ENCODE data around the gene KIZ. TPM values are rescaled to one million over a fixed set of nuclear protein-coding genes. Genes with fewer than 3 reads are reported as not detected.
"Not testable (repeated sequence)": the region's sequence is repeated elsewhere in the genome, so short reads cannot be mapped to it uniquely, and the experiment has no call there.

The KIZ gene
- total RNA-seq, 1 experiment from 2014 or later = 31.8 TPM

DNA sequence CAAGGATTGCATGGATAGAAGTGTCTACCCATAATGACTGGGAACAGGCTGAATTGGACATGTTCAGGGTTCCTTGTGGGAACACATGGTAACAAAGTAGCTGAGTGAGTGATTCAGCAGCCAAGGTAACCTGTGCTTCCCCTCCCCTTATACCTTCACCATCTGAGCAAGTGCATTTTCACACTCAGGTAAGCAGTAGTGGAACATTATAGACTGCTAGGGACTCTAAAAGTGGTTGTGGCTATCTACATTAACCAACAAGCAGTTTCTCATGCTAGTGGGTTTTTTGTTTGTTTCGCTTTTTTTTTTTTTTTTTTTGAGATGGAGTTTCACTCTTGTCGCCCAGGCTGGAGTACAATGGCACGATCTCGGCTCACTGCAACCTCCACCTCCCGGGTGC, 41.4 kb downstream of the KIZ start:
- no TSS peak for BruUV-seq (replicated peaks)
- no peak for DNase-seq
- H3K27ac Mint-ChIP-seq (ENCODE audit: unreplicated experiment) = no peak overlapping the region
- Histone ChIP-seq H3K27me3 (replicated peaks; ENCODE audit: control insufficient read depth, insufficient read depth, low read length) (no peaks in the 10 kb centered on the region), H3K4me1 (no peaks in the 10 kb centered on the region), H3K36me3 (ENCODE audit: control insufficient read depth, insufficient read depth, low read length) (no peaks in the 10 kb centered on the region), H3K9me3 (no peaks in the 10 kb centered on the region), H3K4me3 (ENCODE audit: low read depth, low read length) (no peak overlapping the region)
- no peaks in the 10 kb centered on the region for H3K9me3 Mint-ChIP-seq (ENCODE audit: unreplicated experiment)
- intact Hi-C loops (cut with micrococcal nuclease; ENCODE audit: unreplicated experiment) = no loop called here
- POLR2A ChIA-PET = no interaction called here
- H3K36me3 Mint-ChIP-seq (ENCODE audit: insufficient read depth, unreplicated experiment) = no peaks in the 10 kb centered on the region
- TF ChIP-seq, protein P1, sequence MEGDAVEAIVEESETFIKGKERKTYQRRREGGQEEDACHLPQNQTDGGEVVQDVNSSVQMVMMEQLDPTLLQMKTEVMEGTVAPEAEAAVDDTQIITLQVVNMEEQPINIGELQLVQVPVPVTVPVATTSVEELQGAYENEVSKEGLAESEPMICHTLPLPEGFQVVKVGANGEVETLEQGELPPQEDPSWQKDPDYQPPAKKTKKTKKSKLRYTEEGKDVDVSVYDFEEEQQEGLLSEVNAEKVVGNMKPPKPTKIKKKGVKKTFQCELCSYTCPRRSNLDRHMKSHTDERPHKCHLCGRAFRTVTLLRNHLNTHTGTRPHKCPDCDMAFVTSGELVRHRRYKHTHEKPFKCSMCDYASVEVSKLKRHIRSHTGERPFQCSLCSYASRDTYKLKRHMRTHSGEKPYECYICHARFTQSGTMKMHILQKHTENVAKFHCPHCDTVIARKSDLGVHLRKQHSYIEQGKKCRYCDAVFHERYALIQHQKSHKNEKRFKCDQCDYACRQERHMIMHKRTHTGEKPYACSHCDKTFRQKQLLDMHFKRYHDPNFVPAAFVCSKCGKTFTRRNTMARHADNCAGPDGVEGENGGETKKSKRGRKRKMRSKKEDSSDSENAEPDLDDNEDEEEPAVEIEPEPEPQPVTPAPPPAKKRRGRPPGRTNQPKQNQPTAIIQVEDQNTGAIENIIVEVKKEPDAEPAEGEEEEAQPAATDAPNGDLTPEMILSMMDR (IDR thresholded peaks at IDR 0.05; ENCODE audit: insufficient read depth in 1 of 2, low read depth in 1 of 2, low read length in 1 of 2, severe bottlenecking in 1 of 2, unreplicated experiment in 1 of 2) = no peak
- H3K4me3 Mint-ChIP-seq (ENCODE audit: unreplicated experiment) = no peak overlapping the region
- no peaks in the 10 kb centered on the region for H3K27me3 Mint-ChIP-seq (ENCODE audit: insufficient read depth, unreplicated experiment)
- CTCF ChIA-PET = no interaction called here
- no peaks in the 10 kb centered on the region for H3K4me1 Mint-ChIP-seq (ENCODE audit: low read depth, unreplicated experiment)

DNA sequence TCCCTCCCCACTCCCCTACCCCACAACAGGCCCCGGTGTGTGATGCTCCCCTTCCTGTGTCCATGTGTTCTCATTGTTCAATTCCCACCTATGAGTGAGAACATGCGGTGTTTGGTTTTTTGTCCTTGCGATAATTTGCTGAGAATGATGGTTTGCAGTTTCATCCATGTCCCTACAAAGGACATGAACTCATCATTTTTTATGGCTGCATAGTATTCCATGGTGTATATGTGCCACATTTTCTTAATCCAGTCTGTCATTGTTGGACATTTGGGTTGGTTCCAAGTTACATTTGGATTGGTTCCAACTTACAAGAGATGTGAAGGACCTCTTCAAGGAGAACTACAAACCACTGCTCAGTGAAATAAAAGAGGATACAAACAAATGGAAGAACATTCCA, 42.2 kb downstream of the KIZ start:
- H3K9me3 Mint-ChIP-seq (ENCODE audit: unreplicated experiment); H3K36me3 Mint-ChIP-seq (ENCODE audit: insufficient read depth, unreplicated experiment); H3K27ac Mint-ChIP-seq (ENCODE audit: unreplicated experiment); intact Hi-C loops (cut with micrococcal nuclease; ENCODE audit: unreplicated experiment); H3K9me3 ChIP-seq; H3K27me3 ChIP-seq (replicated peaks; ENCODE audit: control insufficient read depth, insufficient read depth, low read length); H3K4me1 Mint-ChIP-seq (ENCODE audit: low read depth, unreplicated experiment); H3K4me1 ChIP-seq; H3K4me3 Mint-ChIP-seq (ENCODE audit: unreplicated experiment); BruUV-seq (replicated peaks); CTCF ChIA-PET; H3K36me3 ChIP-seq (ENCODE audit: control insufficient read depth, insufficient read depth, low read length); H3K4me3 ChIP-seq (ENCODE audit: low read depth, low read length); DNase-seq; POLR2A ChIA-PET; H3K27me3 Mint-ChIP-seq (ENCODE audit: insufficient read depth, unreplicated experiment): not testable (repeated sequence)

DNA sequence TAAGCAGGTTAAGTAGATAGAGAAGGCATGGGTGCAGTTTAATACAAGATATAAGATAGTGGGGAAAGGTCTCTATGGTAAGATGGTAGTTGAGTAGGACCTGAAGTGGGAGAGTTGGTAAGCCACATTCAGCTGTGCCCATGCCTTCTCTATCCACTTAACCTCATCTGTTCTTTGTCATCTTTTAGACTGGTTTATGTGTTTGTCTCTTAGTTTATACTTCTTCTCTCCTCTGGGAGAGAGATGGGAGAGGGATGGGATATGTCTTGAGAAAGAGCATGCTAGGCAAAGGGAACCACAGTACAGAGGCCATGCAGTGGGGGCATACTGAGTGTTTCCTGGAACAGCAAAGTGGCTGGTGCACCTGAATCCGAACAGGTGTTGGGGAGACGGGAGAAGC, 46.7 kb downstream of the KIZ start:
- BruUV-seq (replicated peaks) = no TSS peak
- Histone ChIP-seq H3K36me3 (ENCODE audit: control insufficient read depth, insufficient read depth, low read length) (no peaks in the 10 kb centered on the region), H3K4me3 (ENCODE audit: low read depth, low read length) (no peak overlapping the region), H3K9me3 (peaks cover 4% of the 10 kb centered on the region; the same call in 1 of the 2 replicates), H3K4me1 (no peaks in the 10 kb centered on the region), H3K27me3 (replicated peaks; ENCODE audit: control insufficient read depth, insufficient read depth, low read length) (no peaks in the 10 kb centered on the region)
- CTCF ChIA-PET = no interaction called here
- POLR2A ChIA-PET = no interaction called here
- H3K36me3 Mint-ChIP-seq (ENCODE audit: insufficient read depth, unreplicated experiment) = no peaks in the 10 kb centered on the region
- H3K4me3 Mint-ChIP-seq (ENCODE audit: unreplicated experiment) = no peak overlapping the region
- H3K27me3 Mint-ChIP-seq (ENCODE audit: insufficient read depth, unreplicated experiment) = no peaks in the 10 kb centered on the region
- intact Hi-C loops (cut with micrococcal nuclease; ENCODE audit: unreplicated experiment) = no loop called here
- H3K9me3 Mint-ChIP-seq (ENCODE audit: unreplicated experiment) = no peaks in the 10 kb centered on the region
- DNase-seq = no peak
- TF ChIP-seq, protein P1 (IDR thresholded peaks at IDR 0.05; ENCODE audit: insufficient read depth in 1 of 2, low read depth in 1 of 2, low read length in 1 of 2, severe bottlenecking in 1 of 2, unreplicated experiment in 1 of 2) = no peak
- peaks cover 12% of the 10 kb centered on the region for H3K4me1 Mint-ChIP-seq (ENCODE audit: low read depth, unreplicated experiment)
- no peak overlapping the region for H3K27ac Mint-ChIP-seq (ENCODE audit: unreplicated experiment)

DNA sequence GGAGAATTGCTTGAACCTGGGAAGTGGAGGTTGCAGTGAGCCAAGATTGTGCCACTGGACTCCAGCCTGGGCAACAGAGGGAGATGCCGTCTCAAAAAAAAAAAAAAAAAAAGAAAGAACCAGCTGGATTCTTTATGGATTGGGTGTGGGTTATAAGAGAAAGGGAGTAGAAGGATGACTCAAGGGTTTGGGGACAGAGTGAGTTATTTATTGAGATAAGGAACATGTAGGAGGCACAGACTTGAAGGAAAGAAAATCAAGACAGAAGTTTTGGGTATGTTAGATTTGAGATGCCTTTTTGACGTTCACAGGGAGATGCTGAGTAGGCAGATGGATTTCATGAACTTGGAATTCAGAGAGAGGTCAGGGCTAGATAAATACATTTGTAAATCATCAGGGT, 47.6 kb downstream of the KIZ start:
- CTCF ChIA-PET = no interaction called here
- Histone ChIP-seq H3K4me1 (no peaks in the 10 kb centered on the region), H3K9me3 (peaks cover 9% of the 10 kb centered on the region; the same call in 1 of the 2 replicates), H3K36me3 (ENCODE audit: control insufficient read depth, insufficient read depth, low read length) (no peaks in the 10 kb centered on the region), H3K27me3 (replicated peaks; ENCODE audit: control insufficient read depth, insufficient read depth, low read length) (no peaks in the 10 kb centered on the region), H3K4me3 (ENCODE audit: low read depth, low read length) (no peak overlapping the region)
- H3K27me3 Mint-ChIP-seq (ENCODE audit: insufficient read depth, unreplicated experiment) = no peaks in the 10 kb centered on the region
- intact Hi-C loops (cut with micrococcal nuclease; ENCODE audit: unreplicated experiment) = no loop called here
- H3K4me1 Mint-ChIP-seq (ENCODE audit: low read depth, unreplicated experiment) = peaks cover 12% of the 10 kb centered on the region
- BruUV-seq (replicated peaks) = no TSS peak
- no peak for DNase-seq
- POLR2A ChIA-PET = no interaction called here
- TF ChIP-seq, protein P1 (IDR thresholded peaks at IDR 0.05; ENCODE audit: insufficient read depth in 1 of 2, low read depth in 1 of 2, low read length in 1 of 2, severe bottlenecking in 1 of 2, unreplicated experiment in 1 of 2) = no peak
- no peak overlapping the region for H3K4me3 Mint-ChIP-seq (ENCODE audit: unreplicated experiment)
- H3K36me3 Mint-ChIP-seq (ENCODE audit: insufficient read depth, unreplicated experiment) = no peaks in the 10 kb centered on the region
- H3K9me3 Mint-ChIP-seq (ENCODE audit: unreplicated experiment) = no peaks in the 10 kb centered on the region
- no peak overlapping the region for H3K27ac Mint-ChIP-seq (ENCODE audit: unreplicated experiment)

All from Caco-2 (cell line).